ENCODE measurements around the gene SEZ6L.
A peak's percentile ranks its signal among the peaks of the same experiment; 100 is the strongest.

Gene SEZ6L

DNA sequence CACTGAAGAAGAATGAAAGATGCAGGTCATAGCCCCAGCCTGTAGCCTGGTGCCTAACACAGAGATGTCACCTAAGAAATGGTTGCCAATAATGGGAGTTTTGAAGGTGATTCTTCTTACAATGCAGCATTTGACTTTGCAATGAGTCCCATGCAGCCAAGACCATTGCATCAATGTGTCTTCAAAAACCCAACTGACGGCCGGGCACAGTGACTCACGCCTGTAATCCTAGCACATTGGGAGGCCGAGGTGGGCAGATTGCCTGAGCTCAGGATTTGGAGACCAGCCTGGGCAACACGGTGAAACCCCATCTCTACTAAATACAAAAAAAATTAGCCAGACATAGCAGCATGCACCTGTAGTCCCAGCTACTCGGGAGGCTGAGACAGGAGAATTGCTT lies 170.5 kb downstream of the SEZ6L start:
- no peak for DNase-seq (ENCODE audit: low read depth)

- DNase-seq (ENCODE audit: low read depth): no peak
Measured at GRCh38 chr22:26342745-26343410, 173.6 kb downstream of the SEZ6L start.

DNA sequence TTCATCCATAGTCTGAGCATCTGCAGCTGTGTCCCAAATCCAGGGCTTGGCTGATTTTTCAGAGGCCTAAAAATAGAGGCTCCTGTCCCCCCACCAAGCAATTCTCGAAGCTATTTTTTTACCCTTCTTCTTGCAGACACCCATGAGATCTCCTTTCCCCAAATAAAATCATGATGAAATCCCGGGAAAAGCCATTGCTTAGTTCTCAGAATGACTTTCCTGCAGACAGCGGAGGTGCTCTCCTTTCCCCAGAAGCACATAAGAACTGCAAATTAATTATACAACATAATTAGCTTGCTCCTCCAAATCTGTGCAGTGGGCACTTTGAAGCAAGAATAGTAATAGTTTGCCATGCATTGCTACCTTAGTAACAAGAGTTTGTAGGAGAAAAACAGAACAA lies 176.2 kb downstream of the SEZ6L start:
- no peak for DNase-seq (ENCODE audit: low read depth)

DNA sequence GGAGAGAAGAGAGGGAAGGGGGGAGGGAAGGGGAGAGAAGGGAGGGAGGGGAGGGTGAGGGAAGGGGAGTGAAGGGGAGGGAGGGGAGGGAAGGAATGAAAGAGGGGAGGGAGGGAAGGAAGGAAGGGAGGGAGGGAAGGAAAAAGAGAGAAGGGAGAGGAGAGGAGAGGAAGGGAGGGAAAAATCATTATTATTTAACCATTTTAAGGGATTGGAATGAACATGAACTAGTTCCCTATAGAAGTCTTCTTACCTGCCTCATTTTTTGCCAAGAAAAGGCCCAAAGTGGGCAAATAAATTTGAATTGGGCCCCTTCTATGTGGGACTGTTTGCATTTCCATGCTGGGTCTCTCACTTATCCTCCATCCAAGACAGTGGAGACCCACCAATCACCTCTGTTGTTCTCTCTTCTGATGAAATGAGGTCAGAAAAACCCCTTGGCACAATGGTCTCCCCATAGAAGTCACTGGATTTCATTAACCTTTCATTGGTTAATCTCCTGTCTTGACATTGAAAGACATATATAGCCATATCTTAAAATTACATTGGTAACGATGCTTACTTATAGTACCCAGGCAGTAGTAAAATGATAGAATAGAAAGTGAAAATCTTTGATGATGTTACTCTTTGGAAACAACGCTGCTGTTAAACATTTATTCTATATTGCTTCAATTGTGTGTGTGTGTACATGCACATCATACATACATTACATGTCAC lies 179.7 kb downstream of the SEZ6L start:
- DNase-seq (ENCODE audit: low read depth): no peak

DNA sequence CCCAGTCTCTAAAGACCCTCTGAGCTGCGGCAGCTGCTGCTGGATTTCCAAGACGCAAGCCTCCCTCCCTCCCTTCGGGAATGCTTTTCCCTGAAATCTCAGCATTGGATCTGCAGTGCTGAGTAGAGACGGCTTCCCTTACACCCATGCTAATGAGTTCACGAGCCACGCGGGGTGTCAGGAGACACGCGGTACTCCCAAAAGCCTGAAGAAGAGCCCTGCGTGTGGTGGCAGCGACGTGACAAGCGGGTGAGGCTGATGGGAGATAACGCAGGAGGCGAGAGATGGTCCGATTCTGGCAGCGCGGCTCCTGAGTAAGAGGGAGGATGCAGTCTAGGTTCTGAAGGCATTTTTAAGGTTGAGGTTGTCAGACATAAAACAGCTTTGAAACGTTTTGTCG lies 185.4 kb downstream of the SEZ6L start:
- DNase-seq (ENCODE audit: low read depth): no peak

DNA sequence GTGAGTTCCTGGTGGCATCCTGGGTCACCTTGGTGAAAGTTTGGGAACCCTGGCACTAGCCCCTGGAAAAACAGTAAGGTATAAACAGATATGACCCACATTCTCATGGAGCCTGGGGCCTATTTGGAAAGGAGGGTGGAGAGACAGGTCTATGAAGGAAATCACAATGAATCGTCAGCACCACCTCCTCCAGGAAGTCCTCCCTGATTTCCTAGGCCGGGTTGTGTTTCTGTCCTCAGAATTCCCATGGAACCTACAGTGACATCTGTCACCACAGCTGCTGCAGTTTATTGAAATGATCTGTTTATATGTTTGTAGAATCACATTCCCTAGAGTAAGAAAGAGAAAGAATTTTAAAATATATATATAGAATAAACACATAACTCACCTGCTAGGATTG lies 188.0 kb downstream of the SEZ6L start:
- no peak for DNase-seq (ENCODE audit: low read depth)

DNA sequence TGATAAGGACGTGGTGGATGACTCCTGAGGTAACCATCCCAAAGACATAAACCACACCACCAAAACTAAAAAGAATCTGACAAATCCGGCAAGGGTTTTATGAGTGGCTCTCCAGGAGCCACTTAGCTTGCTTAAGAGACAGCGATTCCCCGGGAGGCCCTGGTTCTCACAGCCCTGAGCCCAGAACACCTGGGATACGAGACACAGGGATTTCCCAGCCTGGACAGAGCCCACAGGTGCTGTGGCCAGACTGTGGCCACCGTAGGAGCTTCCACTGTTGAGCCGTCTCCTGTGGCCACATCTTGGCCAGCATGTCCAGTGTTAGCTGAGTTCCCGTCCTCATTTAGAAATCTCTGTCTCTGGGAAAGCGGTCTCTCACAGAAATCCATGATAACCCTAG lies 188.6 kb downstream of the SEZ6L start:
- no peak for DNase-seq (ENCODE audit: low read depth)

DNA sequence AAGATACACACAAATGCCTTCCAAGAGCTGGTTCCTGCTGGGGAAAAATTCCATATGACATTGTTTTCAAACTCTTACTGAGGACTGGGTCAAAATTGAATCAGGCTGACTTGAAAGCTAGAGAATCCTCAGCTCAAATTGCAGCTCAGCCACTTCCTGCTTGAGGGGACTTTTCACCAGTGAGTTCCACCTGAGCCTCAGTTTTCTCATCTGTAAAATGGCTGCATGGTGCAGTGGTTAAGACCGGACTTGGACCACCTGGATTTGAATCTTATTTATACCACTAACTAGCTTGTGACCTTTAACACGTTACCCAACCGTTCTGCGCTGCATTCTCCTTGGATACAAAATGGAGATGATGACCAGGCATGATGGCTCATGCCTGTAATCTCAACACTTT lies 189.9 kb downstream of the SEZ6L start:
- DNase-seq (ENCODE audit: low read depth): no peak

- peak; percentile 62 for DNase-seq (ENCODE audit: low read depth)
Measured at GRCh38 chr22:26360169-26360885, 191.1 kb downstream of the SEZ6L start.

GRCh38 chr22:26362471-26362870 lies 193.2 kb downstream of the SEZ6L start:
- no peak for DNase-seq (ENCODE audit: low read depth)

GRCh38 chr22:26364066-26365015 lies 195.1 kb downstream of the SEZ6L start:
- DNase-seq (ENCODE audit: low read depth): peak; percentile 87

GRCh38 chr22:26367402-26368245 lies 198.4 kb downstream of the SEZ6L start:
- peak; percentile 36 for DNase-seq (ENCODE audit: low read depth)

GRCh38 chr22:26372890-26373289 lies 203.6 kb downstream of the SEZ6L start:
- no peak for DNase-seq (ENCODE audit: low read depth)

- no peak for DNase-seq (ENCODE audit: low read depth)
Measured at GRCh38 chr22:26374391-26375026, 205.2 kb downstream of the SEZ6L start.

- no peak for DNase-seq (ENCODE audit: low read depth)
Measured at GRCh38 chr22:26377170-26377830, 208.0 kb downstream of the SEZ6L start.

DNA sequence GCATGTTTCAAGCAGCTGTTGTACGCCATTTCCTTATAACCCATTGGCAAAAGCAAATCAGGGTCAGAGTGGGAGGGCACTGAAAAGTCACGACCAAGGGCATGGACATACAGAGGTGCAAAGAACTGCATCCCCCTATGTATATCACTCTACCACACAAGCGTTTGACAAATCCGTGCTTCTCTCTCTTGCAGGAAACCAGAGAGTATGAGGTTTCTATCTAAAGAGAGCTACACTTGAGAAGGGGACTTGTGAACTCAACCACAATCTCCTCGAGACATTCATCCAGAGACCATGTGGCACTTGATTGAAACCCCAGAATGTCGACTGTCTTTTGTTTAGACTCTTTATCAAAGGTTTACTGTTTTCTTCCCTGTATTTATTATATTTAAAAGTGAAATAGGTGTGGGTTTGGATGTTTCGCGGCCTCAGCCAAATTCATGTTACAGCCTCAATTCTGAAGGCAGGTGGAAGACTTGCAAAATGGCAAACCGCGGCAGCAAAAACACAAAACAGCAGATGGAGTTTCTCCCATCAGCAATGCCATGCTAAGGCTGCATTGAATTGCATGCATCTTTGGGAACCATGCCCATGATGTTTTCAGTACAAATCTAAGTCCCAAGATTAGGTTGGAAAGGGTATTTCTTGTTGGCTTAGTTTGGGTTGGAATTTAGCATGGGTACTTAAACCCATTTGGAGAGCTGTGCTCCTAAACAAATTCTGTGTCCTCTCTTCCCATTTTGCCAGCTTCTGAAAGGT lies 211.0 kb downstream of the SEZ6L start:
- no peak for DNase-seq (ENCODE audit: low read depth)

- no peak for DNase-seq (ENCODE audit: low read depth)
Measured at GRCh38 chr22:26382782-26383181, 213.5 kb downstream of the SEZ6L start.

DNA sequence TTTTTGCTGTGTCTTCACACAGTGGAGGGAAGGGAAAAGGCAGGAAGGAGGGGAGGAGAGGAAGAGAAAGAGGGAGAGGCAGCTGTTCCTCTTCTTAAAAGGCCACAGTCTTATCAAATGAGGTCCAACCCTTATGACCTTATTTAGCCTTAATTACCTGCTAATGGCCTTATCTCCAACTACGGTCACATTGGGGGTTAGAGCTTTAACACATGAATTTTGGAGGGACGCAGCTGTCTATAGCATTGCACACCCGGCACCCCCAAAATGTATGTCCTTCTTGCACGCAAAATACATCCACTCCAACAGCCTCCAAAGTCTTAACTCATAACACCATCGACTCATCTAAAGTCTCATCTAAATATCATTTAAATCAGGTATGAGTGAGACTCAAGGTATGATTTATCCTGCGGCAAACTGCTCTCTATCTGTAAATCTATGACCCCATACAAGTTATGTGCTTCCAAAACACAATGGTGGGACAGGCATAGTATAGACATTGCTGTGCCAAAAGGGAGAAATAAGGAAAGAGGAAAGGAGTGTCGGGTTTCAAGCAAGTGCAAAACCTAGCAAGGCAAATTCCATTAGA lies 214.8 kb downstream of the SEZ6L start:
- DNase-seq (ENCODE audit: low read depth): no peak

GRCh38 chr22:26385164-26385563 lies 215.9 kb downstream of the SEZ6L start:
- no peak for DNase-seq (ENCODE audit: low read depth)
